CD4-positive, alpha-beta T cell (primary cell): Measurements from ENCODE around the gene GANC. TPM values are rescaled to one million over a fixed set of nuclear protein-coding genes. Genes with fewer than 3 reads are reported as not detected.

Source experiments
- ATAC-seq: fragments of 200-7000 bp; cut with Tn5 transposase; one replicate; pipeline ENCODE4 v1.10.0; 2022; ENCODE audit warnings: mild to moderate bottlenecking; ENCODE audit not compliant: poor library complexity
- CTCF ChIA-PET: fragments of 350-600 bp; sonication (Branson Sonifier 250); formaldehyde crosslinking; loops from one replicate; lab custom pipeline; 2021; ENCODE audit warnings: antibody characterized with exemption, inconsistent platforms; lab: Charles Lee
- POLR2A ChIA-PET: fragments of 350-600 bp; sonication (Branson Sonifier 250); formaldehyde crosslinking; loops from one replicate; lab custom pipeline; 2021; ENCODE audit warnings: antibody characterized with exemption, inconsistent platforms; lab: Charles Lee
- DNase-seq, 14 experiments: peaks; one replicate each; pipeline ENCODE4 v3.0.0-alpha.2; 2013 to 2020; ENCODE audit warnings: mixed read lengths in 2 of 14
- H3K27ac ChIP-seq, 2 donors: one replicate each; pipeline versions ENCODE4 v1.5.1 to v1.7.0; 2013; ENCODE audit warnings: low read length in 2 of 2, low read depth in 1 of 2, mild to moderate bottlenecking in 1 of 2
- H3K27me3 ChIP-seq, 2 experiments: 1 replicate in 1 of 2; 2 replicates in 1 of 2; pipeline versions ENCODE4 v1.6.1 to v1.7.0; 2013; ENCODE audit warnings: low read length in 2 of 2, control low read depth in 1 of 2, mild to moderate bottlenecking in 1 of 2, moderate library complexity in 1 of 2; ENCODE audit not compliant: insufficient read depth in 2 of 2, control insufficient read depth in 1 of 2
- H3K36me3 ChIP-seq: one replicate; pipeline ENCODE4 v1.6.1; 2013; ENCODE audit warnings: low read length, control low read depth; ENCODE audit not compliant: insufficient read depth
- H3K4me1 ChIP-seq: one replicate; pipeline ENCODE4 v1.6.1; 2013; ENCODE audit warnings: low read length, control low read depth; ENCODE audit not compliant: insufficient read depth
- H3K4me3 ChIP-seq: one replicate; pipeline ENCODE4 v1.5.1; 2013; ENCODE audit warnings: mild to moderate bottlenecking, low read length, moderate library complexity
- H3K9me3 ChIP-seq, 2 experiments: 1 replicate in 1 of 2; 2 replicates in 1 of 2; pipeline versions ENCODE4 v1.6.1 to v1.7.0; 2013; ENCODE audit warnings: low read length in 2 of 2, mild to moderate bottlenecking in 2 of 2, control low read depth in 1 of 2, moderate library complexity in 1 of 2; ENCODE audit not compliant: control insufficient read depth in 1 of 2, insufficient read depth in 1 of 2
- H3K27ac Mint-ChIP-seq: one replicate; pipeline ENCODE4 v1.8.0; 2020; ENCODE audit warnings: mixed read lengths
- H3K27me3 Mint-ChIP-seq: one replicate; pipeline ENCODE4 v1.8.0; 2021; ENCODE audit warnings: mixed read lengths
- H3K36me3 Mint-ChIP-seq: one replicate; pipeline ENCODE4 v1.8.0; 2021; ENCODE audit warnings: low read depth, mixed read lengths
- H3K4me1 Mint-ChIP-seq: one replicate; pipeline ENCODE4 v1.8.0; 2021; ENCODE audit warnings: low read depth, mixed read lengths
- H3K4me3 Mint-ChIP-seq: one replicate; pipeline ENCODE4 v1.8.0; 2020; ENCODE audit warnings: mild to moderate bottlenecking, mixed read lengths
- H3K9me3 Mint-ChIP-seq: one replicate; pipeline ENCODE4 v1.8.0; 2020; ENCODE audit warnings: mixed read lengths
- intact Hi-C, 2 experiments: fragments of 100-400 bp; cut with DNase I in 1 of 2; cut with micrococcal nuclease in 1 of 2; formaldehyde crosslinking; loops; one replicate each; pipeline versions ENCODE4 v1.15.1 to v1.9.0; 2023 to 2025; cut with DNase I, micrococcal nuclease
- total RNA-seq, 174 experiments: library from RNA in 2 of 174; stranded (reverse) in 2 of 174; gene quantifications; one replicate each; pipeline ENCODE4 v1.2.3 and lab custom pipeline; 2021 to 2026
- TF ChIP-seq, protein P1 (sequence below): fragments of 200-600 bp; IDR thresholded peaks from one replicate; pipeline ENCODE4 v1.8.0; 2022; ENCODE audit warnings: antibody characterized with exemption, mild to moderate bottlenecking

Gene GANC
- total RNA-seq, 2 experiments from 2014 or later = 22.3 to 23.9 TPM

DNA sequence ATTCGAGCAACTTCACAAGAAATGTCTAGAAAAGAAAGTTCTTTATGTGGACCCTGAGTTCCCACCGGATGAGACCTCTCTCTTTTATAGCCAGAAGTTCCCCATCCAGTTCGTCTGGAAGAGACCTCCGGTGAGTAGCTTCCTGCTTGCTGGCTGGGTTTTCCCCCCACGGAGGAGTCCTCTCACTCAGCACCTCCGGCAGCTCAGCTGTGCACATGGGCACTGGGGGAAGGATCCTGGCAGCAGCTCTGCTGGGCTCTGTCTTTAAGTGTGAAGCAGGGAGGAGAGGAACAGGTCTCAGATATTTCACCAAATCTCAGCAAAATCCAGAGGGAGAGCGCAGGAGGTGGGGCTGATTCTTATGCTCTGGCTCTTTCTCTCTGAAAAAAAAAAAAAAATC, 87.0 kb downstream of the GANC start:
- ATAC-seq (no peak), DNase-seq (no peak)
- no peaks in the 10 kb centered on the region for H3K4me1 Mint-ChIP-seq
- no peaks in the 10 kb centered on the region for H3K9me3 ChIP-seq
- no peaks in the 10 kb centered on the region for H3K27me3 ChIP-seq
- H3K36me3 ChIP-seq = peaks cover 5% of the 10 kb centered on the region
- H3K4me1 ChIP-seq = no peaks in the 10 kb centered on the region
- CTCF ChIA-PET = interaction anchor here (0.7 kb wide), 1 partner anchor 16 kb away, joined by 3 read pairs; no protein-coding TSS in a partner anchor
- no peak overlapping the region for H3K4me3 ChIP-seq
- H3K27ac ChIP-seq = no peak overlapping the region
- TF ChIP-seq, protein P1, sequence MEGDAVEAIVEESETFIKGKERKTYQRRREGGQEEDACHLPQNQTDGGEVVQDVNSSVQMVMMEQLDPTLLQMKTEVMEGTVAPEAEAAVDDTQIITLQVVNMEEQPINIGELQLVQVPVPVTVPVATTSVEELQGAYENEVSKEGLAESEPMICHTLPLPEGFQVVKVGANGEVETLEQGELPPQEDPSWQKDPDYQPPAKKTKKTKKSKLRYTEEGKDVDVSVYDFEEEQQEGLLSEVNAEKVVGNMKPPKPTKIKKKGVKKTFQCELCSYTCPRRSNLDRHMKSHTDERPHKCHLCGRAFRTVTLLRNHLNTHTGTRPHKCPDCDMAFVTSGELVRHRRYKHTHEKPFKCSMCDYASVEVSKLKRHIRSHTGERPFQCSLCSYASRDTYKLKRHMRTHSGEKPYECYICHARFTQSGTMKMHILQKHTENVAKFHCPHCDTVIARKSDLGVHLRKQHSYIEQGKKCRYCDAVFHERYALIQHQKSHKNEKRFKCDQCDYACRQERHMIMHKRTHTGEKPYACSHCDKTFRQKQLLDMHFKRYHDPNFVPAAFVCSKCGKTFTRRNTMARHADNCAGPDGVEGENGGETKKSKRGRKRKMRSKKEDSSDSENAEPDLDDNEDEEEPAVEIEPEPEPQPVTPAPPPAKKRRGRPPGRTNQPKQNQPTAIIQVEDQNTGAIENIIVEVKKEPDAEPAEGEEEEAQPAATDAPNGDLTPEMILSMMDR = no peak
- H3K36me3 Mint-ChIP-seq = peaks cover 14% of the 10 kb centered on the region
- no peak overlapping the region for H3K27ac Mint-ChIP-seq
- POLR2A ChIA-PET = no interaction called here
- H3K9me3 Mint-ChIP-seq = no peaks in the 10 kb centered on the region
- no peak overlapping the region for H3K4me3 Mint-ChIP-seq
- H3K27me3 Mint-ChIP-seq = no peaks in the 10 kb centered on the region
- intact Hi-C loops = no loop called here

DNA sequence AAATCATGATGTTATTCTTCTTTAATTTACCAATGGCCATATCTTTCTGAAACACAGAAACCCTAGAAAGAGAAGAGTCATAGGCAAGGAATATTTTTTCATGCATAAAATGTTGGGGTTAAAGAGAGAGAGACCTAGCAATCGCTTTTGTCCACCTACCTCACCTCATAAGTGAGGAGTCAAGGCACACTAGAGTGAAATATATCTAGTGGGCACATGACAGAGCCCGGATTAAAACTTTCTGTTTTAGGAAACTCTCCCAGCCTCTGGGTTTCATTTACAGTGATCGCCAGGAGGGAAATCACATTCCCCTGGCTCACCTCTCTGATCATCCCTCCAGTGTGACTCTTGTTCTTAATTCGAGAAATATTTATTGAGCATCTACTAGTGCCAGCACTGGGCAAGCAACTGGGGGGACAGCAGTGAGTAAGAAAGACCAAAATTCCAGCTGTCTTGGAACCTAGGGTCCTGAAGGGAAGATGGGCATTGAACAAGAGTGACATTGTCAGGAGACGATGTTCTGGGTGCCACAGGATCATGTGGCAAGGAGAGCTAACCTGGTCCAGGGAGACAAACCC, 87.6 kb downstream of the GANC start:
- Mint-ChIP-seq H3K4me1 (no peaks in the 10 kb centered on the region), H3K27ac (no peak overlapping the region), H3K9me3 (no peaks in the 10 kb centered on the region), H3K4me3 (no peak overlapping the region), H3K27me3 (no peaks in the 10 kb centered on the region), H3K36me3 (peaks cover 14% of the 10 kb centered on the region)
- H3K36me3 ChIP-seq = peaks cover 5% of the 10 kb centered on the region
- DNase-seq (no peak), ATAC-seq (no peak)
- no peak overlapping the region for H3K27ac ChIP-seq
- intact Hi-C loops = no loop called here
- H3K4me1 ChIP-seq = no peaks in the 10 kb centered on the region
- H3K9me3 ChIP-seq = no peaks in the 10 kb centered on the region
- CTCF ChIA-PET = no interaction called here
- TF ChIP-seq, protein P1 = no peak
- no peaks in the 10 kb centered on the region for H3K27me3 ChIP-seq
- POLR2A ChIA-PET = no interaction called here
- no peak overlapping the region for H3K4me3 ChIP-seq

DNA sequence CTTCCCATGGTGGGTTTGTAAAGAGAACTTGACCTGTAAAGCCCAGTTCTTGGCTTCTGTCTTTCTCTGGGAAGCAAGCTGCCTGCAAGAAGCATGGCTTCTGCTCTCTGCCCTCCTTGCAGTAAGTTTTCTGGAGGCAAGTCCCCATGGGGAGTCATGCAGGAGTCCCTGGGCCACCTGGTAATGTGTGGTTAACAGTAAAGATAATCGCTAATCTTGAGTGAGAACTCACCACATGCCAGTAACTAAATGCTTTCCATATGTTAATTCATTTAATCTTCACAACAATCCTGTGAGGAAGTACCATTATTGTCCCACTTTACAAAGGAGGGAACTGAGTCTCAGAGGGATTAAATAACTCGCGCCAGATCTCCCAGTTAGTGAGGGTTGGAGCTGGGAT, 90.5 kb downstream of the GANC start:
- no peak overlapping the region for H3K27ac Mint-ChIP-seq
- DNase-seq (no peak), ATAC-seq (no peak)
- H3K27me3 Mint-ChIP-seq = no peaks in the 10 kb centered on the region
- no peaks in the 10 kb centered on the region for H3K9me3 Mint-ChIP-seq
- intact Hi-C loops = no loop called here
- ChIA-PET POLR2A (interaction anchor here (0.5 kb wide), 1 partner anchor 853 kb away, joined by 3 read pairs; no protein-coding TSS in a partner anchor), CTCF (no interaction called here)
- Histone ChIP-seq H3K9me3 (no peaks in the 10 kb centered on the region), H3K36me3 (no peaks in the 10 kb centered on the region), H3K27ac (no peak overlapping the region), H3K4me3 (no peak overlapping the region), H3K27me3 (no peaks in the 10 kb centered on the region), H3K4me1 (no peaks in the 10 kb centered on the region)
- H3K4me1 Mint-ChIP-seq = no peaks in the 10 kb centered on the region
- TF ChIP-seq, protein P1 = no peak
- H3K36me3 Mint-ChIP-seq = peaks cover 14% of the 10 kb centered on the region
- no peak overlapping the region for H3K4me3 Mint-ChIP-seq
